ENCODE data around the gene FOXL3.

Gene FOXL3

GRCh38 chr7:255721-256361 is 34.1 kb upstream of the FOXL3 start:
- no peak for DNase-seq

- no peak for DNase-seq
Measured at GRCh38 chr7:256461-256940, 33.5 kb upstream of the FOXL3 start.

- no peak for DNase-seq
Measured at GRCh38 chr7:256981-257646, 32.9 kb upstream of the FOXL3 start.

- DNase-seq: no peak
Measured at GRCh38 chr7:257647-257992, 32.4 kb upstream of the FOXL3 start.

GRCh38 chr7:258476-259190 is 31.3 kb upstream of the FOXL3 start:
- DNase-seq: no peak

- no peak for DNase-seq
Measured at GRCh38 chr7:259191-259505, 30.8 kb upstream of the FOXL3 start.

GRCh38 chr7:259751-260405 is 30.1 kb upstream of the FOXL3 start:
- no peak for DNase-seq

GRCh38 chr7:260441-261281 is 29.3 kb upstream of the FOXL3 start:
- DNase-seq: no peak

- DNase-seq: no peak
Measured at GRCh38 chr7:261341-262250, 28.4 kb upstream of the FOXL3 start.

GRCh38 chr7:262251-262572 is 27.8 kb upstream of the FOXL3 start:
- DNase-seq: no peak

- peak; percentile 41 to 47 for DNase-seq
Measured at GRCh38 chr7:262631-263311, 27.2 kb upstream of the FOXL3 start.

GRCh38 chr7:263483-264351 is 26.3 kb upstream of the FOXL3 start:
- peak; percentile 30 to 68 for DNase-seq

GRCh38 chr7:264541-265191 is 25.3 kb upstream of the FOXL3 start:
- no peak for DNase-seq

- no peak for DNase-seq
Measured at GRCh38 chr7:265192-265997, 24.6 kb upstream of the FOXL3 start.

- DNase-seq: no peak
Measured at GRCh38 chr7:265998-266850, 23.7 kb upstream of the FOXL3 start.

- no peak for DNase-seq
Measured at GRCh38 chr7:266851-267840, 22.8 kb upstream of the FOXL3 start.

- DNase-seq: no peak
Measured at GRCh38 chr7:268991-269390, 21.0 kb upstream of the FOXL3 start.
